AG04449 (cell line): ENCODE results near the gene MRAP2.
"Not testable (repeated sequence)": the region's sequence is repeated elsewhere in the genome, so short reads cannot be mapped to it uniquely, and the experiment has no call there.

Experiments used
- CTCF ChIA-PET: fragments of 350-600 bp; formaldehyde crosslinking; extraction: SDS; loops from one replicate; lab custom pipeline; 2021; ENCODE audit warnings: antibody characterized with exemption; lab: Yijun Ruan, JAX
- POLR2A ChIA-PET: fragments of 400-600, 350-600 bp; formaldehyde crosslinking; extraction: SDS; loops from one replicate; lab custom pipeline; 2020; ENCODE audit warnings: antibody characterized with exemption, inconsistent platforms; lab: Yijun Ruan, JAX
- DNase-seq: peaks from one replicate; pipeline ENCODE4 v3.0.0-alpha.2; 2010; ENCODE audit warnings: low read depth, low spot score
- H3K4me3 ChIP-seq: 2 replicates; pipeline ENCODE4 v1.5.1; 2011; ENCODE audit warnings: low read depth, mild to moderate bottlenecking, control low read depth, low read length
- CTCF ChIP-seq: IDR thresholded peaks from one replicate; pipeline ENCODE4 v1.5.1; 2011; ENCODE audit warnings: mild to moderate bottlenecking, moderate library complexity, low read length, control low read depth, inconsistent platforms; ENCODE audit not compliant: insufficient read depth; ENCODE audit errors: missing control alignments

The MRAP2 gene

GRCh38 chr6:84027340-84028181 is 6.0 kb upstream of the MRAP2 start:
- peak; percentile 21 for DNase-seq

GRCh38 chr6:84028350-84028749 is 5.2 kb upstream of the MRAP2 start:
- POLR2A ChIA-PET: no interaction called here

More at GRCh38 chr6:84027340-84028181, 6.0 kb upstream of the MRAP2 start:
- CTCF ChIA-PET: no interaction called here
- POLR2A ChIA-PET: no interaction called here
- no peak overlapping the region for H3K4me3 ChIP-seq
- no peak for TF ChIP-seq CTCF

GRCh38 chr6:84032000-84032399 is 1.6 kb upstream of the MRAP2 start:
- H3K4me3 ChIP-seq, POLR2A ChIA-PET, CTCF ChIA-PET, DNase-seq: not testable (repeated sequence)

More at GRCh38 chr6:84028350-84028749, 5.2 kb upstream of the MRAP2 start:
- H3K4me3 ChIP-seq: no peak overlapping the region
- TF ChIP-seq CTCF: no peak
- DNase-seq: no peak
- CTCF ChIA-PET: no interaction called here

GRCh38 chr6:84035484-84035883 is 1.9 kb downstream of the MRAP2 start:
- TF ChIP-seq CTCF: no peak
- H3K4me3 ChIP-seq: no peak overlapping the region
- DNase-seq: no peak
- CTCF ChIA-PET: no interaction called here
- POLR2A ChIA-PET: no interaction called here

- POLR2A ChIA-PET: interaction anchor here (0.8 kb wide), 1 partner anchor 14 kb away, joined by 3 read pairs; no protein-coding TSS in a partner anchor
- no peak overlapping the region for H3K4me3 ChIP-seq
- no peak for TF ChIP-seq CTCF
- DNase-seq: no peak
- CTCF ChIA-PET: no interaction called here
These were observed 4.0 kb downstream of the MRAP2 start for GRCh38 chr6:84037425-84038089.

GRCh38 chr6:84042603-84043002 is 9.0 kb downstream of the MRAP2 start:
- ChIA-PET CTCF (no interaction called here), POLR2A (no interaction called here)
- TF ChIP-seq CTCF: no peak
- DNase-seq: no peak
- H3K4me3 ChIP-seq: no peak overlapping the region
